HG02938 (cell line): Measurements from ENCODE around the gene AKAP8L.
"Not testable (repeated sequence)": the region's sequence is repeated elsewhere in the genome, so short reads cannot be mapped to it uniquely, and the experiment has no call there.

Experiments used
- ATAC-seq: cut with Tn5 transposase; IDR thresholded peaks from one replicate; pipeline ENCODE4 v1.9.1; 2021; ENCODE audit warnings: mild to moderate bottlenecking, moderate library complexity; ENCODE audit not compliant: unreplicated experiment

AKAP8L gene

DNA sequence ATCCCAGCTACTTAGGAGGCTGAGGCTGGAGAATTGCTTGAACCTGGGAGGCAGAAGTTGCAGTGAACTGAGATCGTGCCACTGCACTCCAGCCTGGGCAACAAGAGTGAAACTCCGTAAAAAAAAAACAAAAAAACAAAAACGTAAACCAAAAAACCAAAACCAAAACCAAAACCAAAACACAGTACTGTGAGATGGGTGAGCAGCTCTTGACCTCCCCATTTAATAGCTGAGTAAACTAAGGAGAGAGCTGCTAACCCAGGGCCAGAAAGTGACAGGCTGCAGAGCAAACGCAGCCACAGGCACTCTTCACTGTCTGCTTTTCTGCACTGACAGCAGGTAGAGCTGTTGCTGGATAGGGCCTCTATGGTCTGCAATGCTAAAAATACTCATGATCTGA is 58.8 kb downstream of the AKAP8L start:
- not testable (repeated sequence) for ATAC-seq

DNA sequence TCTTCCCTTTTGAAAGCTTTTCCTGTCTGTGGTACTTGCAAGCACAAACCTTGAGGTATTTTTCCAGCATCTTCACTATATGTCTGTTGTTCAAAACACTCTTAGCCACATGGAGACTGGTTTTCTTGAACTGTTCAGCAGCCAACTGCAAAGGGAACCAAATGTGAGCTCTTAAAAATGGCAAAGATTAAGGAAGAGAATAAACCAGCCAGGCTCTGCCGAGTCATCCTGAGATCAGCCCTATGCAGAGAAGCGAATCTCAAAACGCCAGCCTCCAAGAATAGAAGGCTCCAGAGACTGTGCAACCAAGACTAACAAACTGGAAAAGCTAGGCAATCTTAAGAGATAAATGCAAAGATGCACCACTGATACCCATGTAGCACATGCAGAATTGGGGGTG is 59.9 kb downstream of the AKAP8L start:
- no peak for ATAC-seq

DNA sequence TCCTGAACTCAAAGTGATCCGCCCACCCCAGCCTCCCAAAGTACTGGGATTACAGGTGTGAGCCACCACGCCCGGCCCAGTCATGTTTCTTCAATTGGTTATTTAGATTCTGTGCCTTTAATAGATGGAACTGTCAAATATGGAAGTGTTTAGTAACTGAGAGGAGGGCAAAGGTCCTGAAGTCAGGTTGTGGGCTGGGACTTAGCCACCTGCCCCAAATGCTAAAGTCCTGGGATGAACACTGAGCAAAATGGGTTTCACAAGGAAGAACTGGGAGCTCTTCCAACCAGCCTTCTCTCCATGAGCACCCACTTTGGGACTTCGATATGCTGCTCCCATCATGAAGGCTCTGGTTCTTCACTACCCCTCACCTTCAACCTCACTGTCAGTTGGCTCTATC is 60.9 kb downstream of the AKAP8L start:
- ATAC-seq = no peak

DNA sequence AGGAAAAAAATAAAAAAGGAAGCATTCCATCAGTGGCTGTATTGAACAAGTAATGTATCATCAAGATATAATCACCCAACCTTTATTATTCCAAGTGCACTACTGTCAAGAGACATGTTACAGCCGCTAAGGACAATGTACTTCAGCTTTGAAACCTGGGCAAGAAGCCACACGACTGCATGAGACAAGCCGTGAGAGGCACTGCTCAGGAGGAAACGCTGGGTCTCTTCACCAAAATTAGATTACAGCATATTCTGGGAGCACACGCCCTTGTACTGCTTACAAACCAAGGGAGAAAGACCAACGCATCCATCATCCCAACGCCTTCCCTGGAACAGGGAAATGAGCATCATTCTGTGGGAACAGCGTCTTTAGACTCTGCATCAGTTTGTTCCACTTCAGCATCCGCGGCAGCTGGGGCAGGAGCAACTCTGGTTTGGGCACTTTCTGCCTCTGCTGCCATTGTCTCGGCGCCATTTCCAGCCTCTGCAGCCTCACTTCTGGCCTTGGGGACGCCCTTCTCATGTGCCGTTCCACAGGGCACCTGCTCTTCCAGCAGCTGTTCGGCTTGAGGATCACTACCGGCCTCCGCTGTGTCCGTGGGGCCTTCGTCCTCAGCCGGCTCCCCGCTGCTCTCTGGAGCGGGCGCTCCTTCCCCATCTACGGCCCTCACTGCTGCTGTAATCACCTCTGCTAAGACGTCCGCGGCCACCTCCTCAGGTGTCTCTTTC is 64.1 kb downstream of the AKAP8L start:
- ATAC-seq = no peak

DNA sequence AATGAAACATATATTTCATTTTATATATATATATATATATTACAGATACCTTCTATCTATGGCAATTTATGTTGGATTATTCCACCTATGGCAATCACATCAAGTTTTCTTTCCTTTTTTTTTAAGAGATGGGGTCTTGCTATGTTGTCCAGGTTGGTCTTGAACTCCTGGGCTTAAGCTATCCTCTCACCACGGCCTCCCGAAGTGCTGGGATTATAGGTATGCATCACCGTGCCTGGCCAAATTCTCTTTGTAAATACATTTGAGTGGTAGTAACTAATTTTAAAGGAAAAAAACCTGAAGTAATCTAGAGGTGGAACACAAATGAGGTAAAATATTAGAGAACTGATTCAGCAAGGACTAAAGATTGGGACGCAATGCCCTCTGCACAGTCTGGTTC is 64.9 kb downstream of the AKAP8L start:
- no peak for ATAC-seq

DNA sequence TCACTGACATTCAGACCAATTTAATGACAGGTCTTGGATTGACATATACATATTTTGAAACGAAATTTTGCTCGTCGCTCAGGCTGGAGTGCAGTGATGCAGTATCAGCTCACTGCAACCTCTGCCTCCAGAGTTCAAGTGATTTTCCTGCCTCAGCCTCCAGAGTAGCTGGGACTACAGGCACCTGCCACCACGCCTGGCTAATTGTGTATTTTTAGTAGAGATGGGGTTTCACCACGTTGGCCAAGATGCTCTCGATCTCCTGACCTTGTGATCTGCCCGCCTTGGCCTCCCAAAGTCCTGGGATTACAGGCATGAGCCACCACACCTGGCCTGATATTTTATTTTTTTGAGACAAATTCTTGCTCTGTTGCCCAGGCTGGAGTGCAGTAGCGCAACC is 66.3 kb downstream of the AKAP8L start:
- not testable (repeated sequence) for ATAC-seq

DNA sequence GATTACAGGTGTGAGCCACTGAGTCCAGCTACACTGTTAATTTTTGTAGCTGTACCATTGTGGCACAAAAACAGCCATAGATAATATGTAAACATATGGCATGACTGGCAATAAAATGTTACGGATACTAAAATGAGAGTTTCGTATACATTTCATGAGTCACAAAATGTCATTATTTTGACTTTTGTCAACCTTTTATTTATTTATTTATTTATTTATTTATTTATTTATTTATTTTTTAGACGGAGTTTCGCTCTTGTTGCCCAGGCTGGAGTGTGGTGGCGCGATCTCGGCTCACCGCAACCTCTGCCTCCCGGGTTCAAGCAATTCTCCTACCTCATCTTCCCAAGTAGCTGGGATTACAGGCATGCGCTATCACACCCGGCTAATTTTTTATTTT is 77.5 kb downstream of the AKAP8L start:
- not testable (repeated sequence) for ATAC-seq

DNA sequence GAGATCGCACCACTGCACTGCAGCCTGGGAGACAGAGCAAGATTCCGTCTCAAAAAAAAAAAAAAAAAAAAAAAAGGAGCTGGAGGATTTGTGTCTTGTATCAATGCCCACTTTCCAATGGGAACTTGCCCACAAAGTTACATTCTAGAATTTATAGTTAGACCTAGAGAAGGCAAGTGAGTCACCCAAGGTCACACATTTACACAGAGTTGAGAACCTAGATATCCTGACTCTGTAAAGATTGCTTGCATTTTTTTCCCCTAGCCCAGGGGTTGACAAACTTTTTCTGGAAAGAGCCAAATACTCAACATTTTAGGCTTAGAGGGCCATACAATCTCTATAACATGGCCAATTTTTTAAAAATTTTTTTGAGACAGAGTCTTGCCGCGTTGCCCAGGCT is 78.7 kb downstream of the AKAP8L start:
- no peak for ATAC-seq

DNA sequence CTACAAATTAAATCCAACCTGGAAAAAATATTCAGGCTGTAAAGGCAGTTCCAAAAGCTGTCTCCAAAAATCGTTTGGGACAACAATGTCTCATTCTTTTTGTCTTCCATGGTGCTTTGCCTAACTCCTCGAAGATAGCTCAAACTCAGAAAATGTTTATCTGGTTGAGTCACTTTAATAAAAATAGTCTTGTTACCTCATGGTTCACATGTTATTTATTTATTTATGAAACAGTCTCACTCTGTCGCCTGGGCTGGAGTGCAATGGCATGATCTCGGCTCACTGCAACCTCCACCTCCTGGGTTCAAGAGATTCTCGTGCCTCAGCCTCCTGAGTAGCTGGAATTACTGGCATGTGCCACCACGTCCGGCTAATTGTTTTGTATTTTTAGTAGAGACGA is 81.6 kb downstream of the AKAP8L start:
- no peak for ATAC-seq

DNA sequence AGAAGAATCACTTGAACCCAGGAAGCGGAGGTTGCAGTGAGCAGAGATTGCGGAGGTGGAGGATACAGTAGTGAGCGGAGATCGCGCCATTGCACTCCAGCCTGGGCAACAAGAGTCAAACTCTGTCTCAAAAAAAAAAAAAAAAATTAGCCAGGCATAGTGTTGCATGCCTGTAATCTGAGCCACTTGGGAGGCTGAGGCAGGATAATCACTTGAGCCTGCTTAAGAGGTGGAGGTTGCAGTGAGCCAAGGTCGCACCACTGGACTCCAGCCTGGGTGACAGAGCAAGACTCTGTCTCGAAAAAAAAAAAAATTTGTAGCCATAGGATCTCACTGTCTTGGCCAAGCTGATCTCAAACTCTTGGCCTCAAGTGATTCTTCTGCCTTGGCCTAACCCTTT is 82.8 kb downstream of the AKAP8L start:
- not testable (repeated sequence) for ATAC-seq

DNA sequence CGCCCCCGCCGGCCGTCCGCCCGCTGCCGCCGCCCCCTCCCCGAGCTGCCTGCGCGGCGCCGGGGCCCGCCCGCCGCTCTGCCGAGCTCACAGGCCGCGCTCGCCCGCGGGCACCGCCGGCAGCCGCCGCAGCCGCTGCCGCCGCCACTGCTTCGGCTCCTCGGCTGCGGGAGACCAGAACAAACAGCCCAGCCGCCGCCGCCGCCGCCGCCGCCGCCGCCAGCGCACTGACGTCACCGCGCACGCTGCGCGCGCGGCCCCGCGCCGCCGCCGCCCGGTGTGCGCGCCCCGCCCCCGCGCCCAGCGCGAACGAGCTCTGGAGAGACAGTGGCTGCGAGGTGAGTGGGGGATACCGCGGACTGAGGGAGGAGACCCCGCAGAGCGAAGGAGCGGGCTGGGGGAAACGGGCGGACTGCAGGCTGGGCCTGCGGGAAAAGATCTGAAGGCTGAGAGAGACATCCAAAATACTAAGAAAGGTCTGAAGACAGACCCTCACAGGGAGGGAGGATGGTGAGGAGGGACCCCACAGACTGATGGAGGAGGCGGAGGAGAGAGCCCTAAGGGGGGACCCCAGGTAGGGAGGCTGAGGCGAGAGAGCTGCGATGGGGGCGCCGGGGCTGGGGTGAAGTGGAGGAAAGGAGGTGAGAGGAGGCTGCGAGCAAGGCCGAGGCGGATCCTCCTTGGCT is 86.3 kb downstream of the AKAP8L start, which contains the start of gene BRD4:
Gene BRD4, minus strand, starts transcription at position 229 of the 686 bp plus-strand sequence. CDS start 59,440 bp downstream, outside the sequence.
- no peak for ATAC-seq

DNA sequence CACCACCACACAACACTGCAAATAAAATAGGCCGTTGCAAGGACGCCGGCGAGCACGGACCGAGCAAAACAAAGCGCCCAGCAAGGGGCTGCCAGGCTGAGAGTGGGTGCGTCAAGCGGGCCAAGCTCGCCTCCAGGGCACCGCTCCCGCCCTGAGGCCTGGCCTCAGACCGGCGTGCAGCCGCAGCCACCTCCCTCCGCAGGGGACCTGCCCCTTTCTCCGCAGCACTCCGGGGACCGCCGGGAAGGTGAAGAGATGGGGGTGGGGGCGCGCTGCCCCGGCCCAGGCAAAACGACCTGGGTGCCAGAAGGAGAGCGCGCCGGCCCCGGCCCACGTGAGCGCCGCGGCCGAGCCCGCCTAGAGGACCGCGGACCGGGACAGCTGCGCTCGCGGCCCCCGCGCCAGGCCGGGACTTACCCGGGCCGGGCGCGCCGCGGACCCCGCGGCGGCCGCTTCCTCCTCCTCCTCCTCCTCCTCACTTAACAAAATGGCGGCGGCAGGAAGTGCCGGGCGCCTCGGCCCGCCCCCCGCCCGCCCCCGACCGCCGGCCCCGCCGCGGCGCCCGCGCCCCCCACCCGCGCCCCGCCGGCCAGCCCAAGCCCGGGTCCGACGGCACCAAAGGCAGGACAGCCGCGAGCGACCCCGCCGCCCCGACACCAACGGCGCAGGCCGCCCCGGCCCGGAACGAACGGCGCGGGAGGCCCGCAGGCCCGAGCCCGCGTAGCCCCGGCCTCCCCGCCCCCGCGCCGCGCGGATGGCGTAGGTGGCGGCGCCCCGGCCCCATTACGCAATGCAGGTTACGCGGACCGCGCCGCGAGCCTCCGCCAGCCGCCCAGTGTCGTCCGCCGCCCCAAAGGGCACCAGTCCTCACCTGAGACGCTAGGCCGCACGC is 87.1 kb downstream of the AKAP8L start:
- ATAC-seq = no peak

DNA sequence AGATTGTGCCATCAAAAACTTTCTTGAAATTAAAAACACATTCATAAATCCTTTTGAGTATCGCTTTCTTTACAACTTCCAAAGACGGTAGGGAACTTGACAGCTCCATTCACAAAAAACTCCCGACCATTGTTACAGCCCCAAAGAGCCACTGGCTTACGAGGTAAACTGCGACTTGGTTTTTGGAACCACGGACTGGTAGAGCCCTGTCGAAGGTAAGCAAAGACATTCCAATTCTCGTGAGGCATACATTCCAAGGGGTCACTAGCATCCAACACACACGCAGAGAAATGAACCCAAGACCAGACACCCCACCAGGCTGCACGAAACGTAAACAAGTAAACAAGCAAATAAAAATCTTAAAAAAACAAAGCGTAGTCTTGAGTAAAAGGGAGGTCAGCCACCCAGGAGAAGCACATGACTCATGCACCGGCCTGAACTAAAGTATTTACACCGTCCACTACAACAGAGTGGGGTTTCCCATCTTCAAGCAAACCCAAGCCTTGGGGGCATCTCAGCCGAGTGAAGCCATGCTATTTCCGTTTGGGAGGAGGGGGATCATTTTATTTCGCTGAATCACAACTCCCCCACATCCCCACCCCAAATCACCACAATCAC is 87.9 kb downstream of the AKAP8L start:
- ATAC-seq = no peak
